IMR-90 (cell line): ENCODE measurements around the gene DBT. TPM values are rescaled to one million over a fixed set of nuclear protein-coding genes. Genes with fewer than 3 reads are reported as not detected.
A peak's percentile ranks its signal among the peaks of the same experiment; 100 is the strongest.

Experiments used
- ATAC-seq: fragments of 200-7000 bp; cut with Tn5 transposase; 2 replicates; pipeline ENCODE4 v1.9.1; 2020; ENCODE audit warnings: low read depth, mild to moderate bottlenecking, moderate library complexity
- BruUV-seq: library from RNA; stranded (reverse); fragments of 400-500 nt; replicated peaks from 2 replicates; lab custom pipeline; 2021; lab: Mats Ljungman, UMichigan
- CTCF ChIA-PET: fragments of 300-600 bp; formaldehyde crosslinking; extraction: SDS; loops from one replicate; lab custom pipeline; 2021; ENCODE audit warnings: antibody characterized with exemption; lab: Yijun Ruan, JAX
- POLR2A ChIA-PET: fragments of 300-600 bp; sonication (Branson Sonifier 250); formaldehyde crosslinking; loops from one replicate; lab custom pipeline; 2022; ENCODE audit warnings: antibody characterized with exemption; ENCODE audit not compliant: unreplicated experiment; lab: Charles Lee
- DNase-seq: peaks from one replicate; pipeline ENCODE4 v3.0.0; 2013
- H2AFZ ChIP-seq: replicated peaks from 2 replicates; pipeline ENCODE3; 2013; ENCODE audit warnings: low read length, mild to moderate bottlenecking; ENCODE audit not compliant: poor library complexity
- H2AK5ac ChIP-seq: 2 replicates; pipeline ENCODE4 v1.6.1; 2013; ENCODE audit warnings: low read depth, low read length, inconsistent platforms
- H2AK9ac ChIP-seq: replicated peaks from 2 replicates; pipeline ENCODE3; 2013; ENCODE audit warnings: mild to moderate bottlenecking, low read depth, low read length, moderate library complexity; ENCODE audit not compliant: poor library complexity
- H2BK120ac ChIP-seq: 2 replicates; pipeline ENCODE4 v1.6.1; 2013; ENCODE audit warnings: low read depth, low read length, inconsistent platforms
- H2BK15ac ChIP-seq: 3 replicates; pipeline ENCODE4 v1.6.1; 2013; ENCODE audit warnings: low read depth, low read length, inconsistent platforms
- H2BK20ac ChIP-seq: 2 replicates; pipeline ENCODE4 v1.6.1; 2013; ENCODE audit warnings: low read depth, mild to moderate bottlenecking, inconsistent platforms, low read length, moderate library complexity
- H2BK5ac ChIP-seq: 2 replicates; pipeline ENCODE4 v1.6.1; 2013; ENCODE audit warnings: mild to moderate bottlenecking, low read depth, low read length, inconsistent platforms; ENCODE audit not compliant: poor library complexity, severe bottlenecking
- H3K14ac ChIP-seq: replicated peaks from 2 replicates; pipeline ENCODE4 v1.6.1; 2013; ENCODE audit warnings: low read depth, low read length, inconsistent platforms
- H3K18ac ChIP-seq: 2 replicates; pipeline ENCODE4 v1.6.1; 2013; ENCODE audit warnings: low read depth, low read length, control low read depth
- H3K23ac ChIP-seq: 2 replicates; pipeline ENCODE4 v1.6.1; 2013; ENCODE audit warnings: low read depth, low read length, inconsistent platforms
- H3K27ac ChIP-seq: 2 replicates; pipeline ENCODE4 v1.5.1; 2013; ENCODE audit warnings: mild to moderate bottlenecking, control low read depth, low read length; ENCODE audit not compliant: insufficient read depth
- H3K27me3 ChIP-seq: 2 replicates; pipeline ENCODE4 v1.6.1; 2013; ENCODE audit warnings: low read length; ENCODE audit not compliant: control insufficient read depth, insufficient read depth
- H3K36me3 ChIP-seq: 2 replicates; pipeline ENCODE4 v1.6.1; 2013; ENCODE audit warnings: low read length, mixed read lengths; ENCODE audit not compliant: control insufficient read depth, insufficient read depth
- H3K4ac ChIP-seq: 2 replicates; pipeline ENCODE4 v1.6.1; 2013; ENCODE audit warnings: low read depth, low read length, inconsistent platforms
- H3K4me1 ChIP-seq: 2 replicates; pipeline ENCODE4 v1.6.1; 2013; ENCODE audit warnings: low read length, mixed read lengths; ENCODE audit not compliant: control insufficient read depth, insufficient read depth
- H3K4me2 ChIP-seq: 2 replicates; pipeline ENCODE4 v1.6.1; 2013; ENCODE audit warnings: low read depth, mild to moderate bottlenecking, control low read depth, low read length, moderate library complexity
- H3K4me3 ChIP-seq: 2 replicates; pipeline ENCODE4 v1.5.1; 2013; ENCODE audit warnings: low read depth, mild to moderate bottlenecking, control low read depth, low read length, moderate library complexity; ENCODE audit not compliant: insufficient read depth
- H3K56ac ChIP-seq: 2 replicates; pipeline ENCODE4 v1.6.1; 2013; ENCODE audit warnings: low read length, inconsistent platforms; ENCODE audit not compliant: insufficient read depth; ENCODE audit errors: extremely low read depth
- H3K79me1 ChIP-seq, 2 experiments: 2 replicates each; pipeline ENCODE4 v1.6.1; 2013; ENCODE audit warnings: low read length in 2 of 2, inconsistent platforms in 1 of 2, low read depth in 1 of 2
- H3K9ac ChIP-seq: 2 replicates; pipeline ENCODE4 v1.6.1; 2013; ENCODE audit warnings: low read depth, low read length, control low read depth
- H3K9me1 ChIP-seq: 2 replicates; pipeline ENCODE4 v1.6.1; 2013; ENCODE audit warnings: low read length, inconsistent platforms; ENCODE audit not compliant: insufficient read depth
- H3K9me3 ChIP-seq: 2 replicates; pipeline ENCODE4 v1.6.1; 2013; ENCODE audit warnings: low read length; ENCODE audit not compliant: control insufficient read depth, insufficient read depth
- H4K20me1 ChIP-seq: 2 replicates; pipeline ENCODE4 v1.6.1; 2013; ENCODE audit warnings: low read length, inconsistent platforms; ENCODE audit not compliant: insufficient read depth
- H4K5ac ChIP-seq: 2 replicates; pipeline ENCODE4 v1.6.1; 2013; ENCODE audit warnings: mild to moderate bottlenecking, low read depth, low read length, control low read depth
- H4K8ac ChIP-seq, 2 experiments: 2 replicates each; pipeline ENCODE4 v1.6.1; 2013; ENCODE audit warnings: low read depth in 2 of 2, low read length in 2 of 2, control low read depth in 1 of 2, inconsistent platforms in 1 of 2
- H4K91ac ChIP-seq: 2 replicates; pipeline ENCODE4 v1.6.1; 2013; ENCODE audit warnings: low read depth, low read length, inconsistent platforms; ENCODE audit not compliant: insufficient read depth
- CEBPB ChIP-seq: IDR thresholded peaks from 2 replicates; pipeline ENCODE4 v1.6.1; 2012; ENCODE audit warnings: low read depth, low read length, improper control_type of control experiment
- ELK1 ChIP-seq: fragments of 150-350 bp; IDR thresholded peaks from 2 replicates; pipeline ENCODE4 v1.6.1; 2016; ENCODE audit warnings: low read depth, mild to moderate bottlenecking, low read length, moderate library complexity, borderline replicate concordance
- MAFK ChIP-seq: IDR thresholded peaks from 2 replicates; pipeline ENCODE4 v1.6.1; 2012; ENCODE audit warnings: low read depth, low read length, improper control_type of control experiment
- NFE2L2 ChIP-seq: fragments of 150-350 bp; IDR thresholded peaks from 2 replicates; pipeline ENCODE4 v1.6.1; 2016; ENCODE audit warnings: low read depth, mild to moderate bottlenecking, low read length
- WGBS, 2 experiments: methylation state at CpG; one replicate each; pipeline versions ENCODE4 v1.1.5 to v1.1.7; 2013; ENCODE audit warnings: missing lambda C conversion rate in 2 of 2; ENCODE audit not compliant: insufficient read length in 1 of 2; ENCODE audit errors: extremely low coverage in 2 of 2; 5-methylcytosine and 5-hydroxymethylcytosine counted together
- dilution Hi-C: fragments of 300-500 bp; cut with HindIII; formaldehyde crosslinking; loops from one replicate; pipeline ENCODE4 v1.14.3; 2018; ENCODE audit warnings: low sequenced_read_pairs; ENCODE audit not compliant: unreplicated experiment
- in situ Hi-C: fragments of 300-500 bp; cut with MboI; formaldehyde crosslinking; loops from 3 replicates; pipeline ENCODE4 v1.14.3; 2019; ENCODE audit warnings: low sequenced_read_pairs, inconsistent platforms, mixed read lengths
- intact Hi-C: fragments of 100-400 bp; cut with micrococcal nuclease; formaldehyde crosslinking; loops from 2 replicates; pipeline ENCODE4 v1.10.0; 2022
- polyA plus RNA-seq, 3 experiments: library from polyadenylated mRNA; depleted of rRNA; stranded (reverse); fragments of >200 nt; gene quantifications; 2 replicates each; pipeline ENCODE4 v1.2.3, GENCODE V29; 2012; ENCODE audit warnings: low replicate concordance in 1 of 3
- total RNA-seq: library from RNA; depleted of rRNA; stranded (reverse); fragments of >200 nt; gene quantifications from 2 replicates; pipeline ENCODE4 v1.2.3, GENCODE V29; 2012

Gene DBT
- total and polyA plus RNA-seq, 2 of the 4 experiments (the other 2 are of a cell fraction) = 3.4 to 3.8 TPM

DNA sequence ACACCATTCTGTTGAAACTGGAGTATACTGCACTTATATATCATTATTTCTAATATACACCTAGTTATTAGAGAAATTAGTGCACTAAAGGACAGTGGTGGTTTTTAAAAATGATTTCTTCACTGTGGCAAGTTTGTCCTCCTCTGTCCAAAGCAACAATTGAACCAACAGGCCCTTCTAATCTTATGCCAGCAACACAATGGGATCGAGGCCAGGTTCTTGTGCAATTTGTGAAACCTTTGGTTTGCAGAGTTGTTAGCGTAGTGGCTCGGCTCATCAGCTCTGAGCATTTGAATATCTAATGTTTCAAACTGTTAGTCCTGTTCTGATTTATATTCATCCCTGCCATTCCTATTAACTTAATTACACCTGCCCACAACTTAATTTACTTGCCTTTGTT is 61.7 kb downstream of the DBT start:
- Histone ChIP-seq H3K9me1 (no peaks in the 10 kb centered on the region), H3K23ac (no peak overlapping the region), H4K20me1 (no peaks in the 10 kb centered on the region), H3K9ac (no peak overlapping the region), H3K36me3 (no peaks in the 10 kb centered on the region), H3K79me1 (no peaks in the 10 kb centered on the region), H2BK120ac (no peak overlapping the region), H4K8ac (no peak overlapping the region), H3K18ac (no peak overlapping the region), H2BK20ac (no peak overlapping the region), H2BK15ac (no peak overlapping the region), H3K4ac (no peak overlapping the region), H3K4me2 (no peak overlapping the region), H2AFZ (no peak overlapping the region), H3K14ac (no peak overlapping the region), H3K4me3 (no peak overlapping the region), H3K56ac (no peak overlapping the region), H2BK5ac (no peak overlapping the region), H3K4me1 (peaks cover 5% of the 10 kb centered on the region), H4K5ac (no peak overlapping the region), H3K9me3 (no peaks in the 10 kb centered on the region), H3K27me3 (no peaks in the 10 kb centered on the region), H2AK9ac (no peak overlapping the region), H2AK5ac (no peak overlapping the region), H4K91ac (no peak overlapping the region), H3K27ac (no peak overlapping the region)
- intact Hi-C loops (no loop called here), dilution Hi-C loops (no loop called here), in situ Hi-C loops (no loop called here)
- ATAC-seq (no peak), DNase-seq (peak; percentile 26)
- TSS peak; percentile 33 for BruUV-seq
- TF ChIP-seq NFE2L2 (no peak), MAFK (no peak), ELK1 (no peak), CEBPB (peak; percentile 44; the same call in 1 of the 2 replicates)
- ChIA-PET CTCF (interaction anchor here (0.6 kb wide), 1 partner anchor 62 kb away, joined by 3 read pairs; the partner anchor contains the start of gene DBT), POLR2A (no interaction called here)
- no CpG with 5 or more reads among the region's 3 CpGs for WGBS, 2 experiments
